HT-29 (cell line): ENCODE results near the gene MUC6. TPM values are rescaled to one million over a fixed set of nuclear protein-coding genes. Genes with fewer than 3 reads are reported as not detected.

Experiments used
- DNase-seq: peaks from one replicate; pipeline ENCODE4 v3.0.0-alpha.2; 2015; ENCODE audit warnings: low spot score
- total RNA-seq: library from RNA; depleted of rRNA; stranded (reverse); fragments of >200 nt; shearing (Covaris generic); gene quantifications from 2 replicates; pipeline ENCODE4 v1.2.3, GENCODE V29; 2014; rRNA removed

The MUC6 gene
- total RNA-seq, 1 experiment from 2014 or later: 0.31 TPM

DNA sequence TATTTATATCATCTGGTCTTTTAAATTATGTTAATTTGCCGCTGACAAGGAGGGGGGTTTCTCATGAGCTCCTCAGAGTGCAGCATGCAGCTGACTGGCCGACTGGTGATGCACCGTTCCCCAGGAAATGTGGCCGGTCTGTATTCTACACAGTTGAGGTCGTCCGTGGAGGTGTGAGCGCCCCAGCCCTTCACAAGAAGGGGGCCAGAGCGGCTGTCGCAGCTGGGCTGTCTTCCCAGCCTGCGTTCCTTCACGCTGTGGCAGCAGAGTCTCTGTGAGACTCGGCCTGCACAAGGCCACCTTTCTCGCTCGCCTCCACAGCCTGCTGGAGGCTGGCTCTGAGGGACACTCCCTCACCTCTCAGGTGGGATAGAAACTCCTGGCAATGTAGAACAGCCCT is 67.7 kb downstream of the MUC6 start:
- DNase-seq: no peak

GRCh38 chr11:967995-968751 is 68.3 kb downstream of the MUC6 start:
- DNase-seq: no peak

GRCh38 chr11:965206-965775 is 71.2 kb downstream of the MUC6 start:
- no peak for DNase-seq

DNA sequence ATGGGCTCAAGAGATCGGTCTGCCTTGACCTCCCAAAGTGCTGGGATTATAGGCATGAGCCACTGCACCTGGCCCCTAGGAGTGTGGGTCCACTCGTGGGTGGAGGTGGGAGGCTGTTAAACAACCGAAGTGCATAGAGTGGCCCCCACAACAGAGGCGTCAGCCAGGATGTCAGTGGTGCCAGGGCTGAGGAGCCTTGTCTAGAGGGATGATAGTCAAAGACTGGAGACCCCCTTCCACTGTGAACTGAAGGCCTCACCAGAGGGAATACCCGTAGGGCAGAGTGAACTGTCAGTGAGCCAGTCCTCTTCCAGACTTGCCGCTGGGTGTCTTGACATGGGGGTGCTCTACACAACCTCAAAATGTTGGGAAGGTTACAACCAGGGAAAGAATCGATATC is 72.7 kb downstream of the MUC6 start:
- no peak for DNase-seq

Other genes with a start within 250 kb of the MUC6 start
- 0.47 TPM in 1 of 2 replicates, not detected in the other for gene CEND1, start 246.6 kb downstream of the MUC6 start, total RNA-seq
- gene SLC25A22, start 238.4 kb downstream of the MUC6 start, total RNA-seq: 82.6 and 108 TPM in 2 replicates
- 31.7 and 53.9 TPM in 2 replicates for gene PIDD1, start 231.5 kb downstream of the MUC6 start, total RNA-seq
- gene RPLP2, start 226.8 kb downstream of the MUC6 start, total RNA-seq: 1,913 and 1,915 TPM in 2 replicates
- gene PNPLA2, start 217.8 kb downstream of the MUC6 start, total RNA-seq: 174 and 202 TPM in 2 replicates
- 204 and 225 TPM in 2 replicates for gene CRACR2B, start 208.8 kb downstream of the MUC6 start, total RNA-seq
- gene CD151, start 203.8 kb downstream of the MUC6 start, total RNA-seq: 916 and 940 TPM in 2 replicates
- gene POLR2L, start 194.2 kb downstream of the MUC6 start, total RNA-seq: 1,254 and 1,310 TPM in 2 replicates
- 29.2 and 39.6 TPM in 2 replicates for gene TSPAN4, start 193.9 kb downstream of the MUC6 start, total RNA-seq
- gene CHID1, start 125.9 kb downstream of the MUC6 start, total RNA-seq: 68.2 and 80.6 TPM in 2 replicates
- gene AP2A2, start 110.8 kb downstream of the MUC6 start, total RNA-seq: 38.5 and 46.6 TPM in 2 replicates
- 6.9 and 9.1 TPM in 2 replicates for gene MUC2, start 38.2 kb upstream of the MUC6 start, total RNA-seq
- 6.9 and 9.0 TPM in 2 replicates for gene MUC5AC, start 121.2 kb upstream of the MUC6 start, total RNA-seq
- gene MUC5B, start 186.3 kb upstream of the MUC6 start, total RNA-seq: 0.10 and 4.3 TPM in 2 replicates